SHP77 treated with DMSO at 0.1 percent for 48 hours (cell line): Measurements from ENCODE around the gene WDFY4.

ENCODE experiments used
- DNase-seq: peaks from one replicate; lab custom pipeline; 2025; lab: John Stamatoyannopoulos, UW

The WDFY4 gene

DNA sequence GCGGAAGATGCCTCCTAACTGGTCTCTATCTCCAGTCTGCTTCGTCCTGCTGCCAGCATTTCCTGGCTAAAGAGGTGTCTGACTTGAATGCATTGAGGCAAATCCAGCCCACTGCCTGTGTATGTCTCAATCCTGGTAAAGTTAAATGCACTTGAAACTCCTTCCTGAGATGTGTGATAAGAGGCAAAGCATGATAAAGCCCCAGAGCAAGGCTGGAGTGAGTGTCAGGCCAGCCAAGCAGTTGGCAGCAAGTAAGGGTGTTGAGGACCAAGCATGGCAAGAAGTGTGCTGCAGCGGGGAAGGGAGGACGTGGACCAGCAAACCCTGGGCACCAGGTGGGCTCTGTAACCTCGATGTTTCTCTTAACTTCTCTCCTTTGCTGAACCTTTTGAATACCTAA lies 225.9 kb downstream of the WDFY4 start:
- no peak for DNase-seq

DNA sequence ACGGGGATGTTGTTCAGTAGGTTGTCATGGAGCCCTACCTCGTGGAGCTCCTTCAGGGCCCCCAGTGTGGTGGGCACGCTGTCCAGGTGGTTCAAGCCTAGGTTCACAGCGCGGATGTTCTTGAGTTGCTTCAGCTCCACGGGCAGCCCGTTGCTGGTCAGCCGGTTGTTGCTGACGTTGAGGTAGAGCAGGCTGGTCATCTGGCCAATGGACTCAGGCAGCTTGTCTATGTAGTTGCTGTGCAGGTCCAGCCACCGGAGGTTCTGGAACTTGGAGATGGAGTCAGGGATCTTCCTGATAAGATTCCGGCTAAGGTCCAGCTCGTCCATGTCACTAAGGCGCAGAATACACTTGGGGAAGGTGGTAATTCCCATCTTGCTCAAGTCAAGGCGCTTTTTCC lies 229.0 kb downstream of the WDFY4 start:
- no peak for DNase-seq

GRCh38 chr10:48923748-48924147 lies 239.1 kb downstream of the WDFY4 start:
- no peak for DNase-seq

DNA sequence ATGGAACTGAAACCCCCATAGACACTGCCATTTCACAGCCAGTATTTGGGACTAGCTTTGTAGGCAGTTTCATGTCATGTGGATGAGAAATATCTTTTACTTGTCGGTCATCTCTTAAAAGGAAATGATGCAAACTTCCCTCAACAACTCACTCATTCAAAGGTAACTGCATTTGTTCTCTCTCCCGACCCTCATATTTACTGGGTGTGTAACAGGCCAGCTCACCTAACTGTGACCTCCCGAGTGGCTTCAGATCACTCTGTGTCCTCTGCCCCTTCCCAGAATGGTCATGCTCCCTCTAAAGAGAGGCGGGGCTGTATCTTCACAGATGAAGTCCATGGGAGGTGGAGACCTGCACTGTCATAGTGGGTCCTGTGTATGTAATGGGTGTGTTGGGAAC lies 240.3 kb downstream of the WDFY4 start:
- no peak for DNase-seq

DNA sequence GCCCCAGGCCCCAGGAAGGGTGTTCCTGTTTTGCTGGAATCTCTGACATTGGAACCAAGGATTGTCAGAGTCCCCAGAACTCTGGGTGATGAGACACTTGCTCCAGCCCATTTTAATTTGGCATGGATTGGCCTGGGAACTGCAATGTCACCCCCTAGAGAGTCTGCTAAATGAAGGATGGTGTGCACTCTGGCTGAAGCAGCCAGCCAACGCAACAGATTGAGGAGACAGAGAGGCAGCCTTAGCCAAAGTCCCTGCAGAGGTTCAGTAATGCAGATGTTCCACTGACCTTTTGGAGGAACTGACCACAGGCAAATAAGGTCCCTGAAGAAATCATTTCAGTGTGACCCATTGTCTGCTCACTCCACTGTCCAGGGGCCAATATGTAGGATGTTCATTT lies 241.6 kb downstream of the WDFY4 start:
- DNase-seq, result no peak

DNA sequence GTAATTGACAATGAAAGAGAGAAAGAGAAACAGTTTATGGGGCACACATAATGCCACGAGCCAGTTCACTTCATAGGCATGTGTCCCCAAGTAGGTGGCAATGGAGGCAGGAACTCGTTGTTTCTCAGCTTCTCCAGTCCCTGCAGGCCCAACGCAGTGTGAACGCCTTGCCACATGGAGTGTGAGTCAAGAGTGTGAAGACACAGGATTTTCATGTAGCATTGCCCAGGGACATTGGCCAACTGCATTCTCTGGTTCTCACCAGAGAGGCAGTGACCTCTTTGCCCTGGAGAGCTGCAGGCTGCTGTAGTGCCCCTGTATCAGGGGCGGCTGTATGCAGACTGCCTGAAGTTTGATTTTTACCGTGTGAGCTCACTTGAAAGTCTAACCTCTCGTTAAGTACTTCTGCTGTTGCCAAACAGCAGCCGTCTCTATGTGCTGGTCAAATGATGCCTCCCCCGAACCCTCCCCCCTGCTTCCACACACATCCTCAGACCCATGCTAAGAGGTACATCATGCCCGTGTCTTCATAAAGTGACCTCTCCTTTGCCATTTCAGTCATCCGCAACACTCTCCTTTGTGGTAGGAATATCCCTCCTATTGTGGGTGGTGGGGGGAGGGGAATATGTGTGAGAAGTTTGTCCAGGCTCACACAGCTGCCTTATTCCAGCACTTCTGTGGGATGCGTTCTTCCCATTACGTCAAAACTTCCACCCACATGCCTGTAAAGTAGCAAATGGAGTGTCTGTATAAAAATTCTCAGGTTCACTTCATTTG lies 242.3 kb downstream of the WDFY4 start:
- DNase-seq, result no peak

GRCh38 chr10:48929413-48929990 lies 244.8 kb downstream of the WDFY4 start:
- no peak for DNase-seq

DNA sequence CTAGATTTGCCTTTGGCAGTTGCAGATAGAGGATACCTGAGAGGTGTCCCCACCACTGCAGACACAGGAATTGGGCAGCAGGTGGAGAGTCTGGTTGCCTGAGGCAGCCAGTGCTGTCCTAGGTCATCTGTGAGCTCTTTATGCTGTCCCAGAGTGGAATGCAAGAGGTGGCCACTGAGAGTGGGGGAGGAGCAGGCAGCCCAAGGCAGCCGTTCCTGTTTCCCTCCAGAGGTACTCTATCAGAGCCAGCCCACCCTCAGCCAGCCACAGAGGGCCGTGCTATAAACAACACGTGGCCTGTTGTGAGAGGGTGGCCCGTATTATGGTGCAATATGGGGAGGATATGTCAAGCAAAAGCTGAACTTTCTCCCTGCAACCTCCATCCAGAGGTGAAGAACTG lies 246.5 kb downstream of the WDFY4 start:
- DNase-seq, result no peak

GRCh38 chr10:48932831-48933664 lies 248.4 kb downstream of the WDFY4 start:
- DNase-seq, result no peak

- DNase-seq, result no peak
These were observed 250.2 kb downstream of the WDFY4 start for GRCh38 chr10:48934672-48935501.

DNA sequence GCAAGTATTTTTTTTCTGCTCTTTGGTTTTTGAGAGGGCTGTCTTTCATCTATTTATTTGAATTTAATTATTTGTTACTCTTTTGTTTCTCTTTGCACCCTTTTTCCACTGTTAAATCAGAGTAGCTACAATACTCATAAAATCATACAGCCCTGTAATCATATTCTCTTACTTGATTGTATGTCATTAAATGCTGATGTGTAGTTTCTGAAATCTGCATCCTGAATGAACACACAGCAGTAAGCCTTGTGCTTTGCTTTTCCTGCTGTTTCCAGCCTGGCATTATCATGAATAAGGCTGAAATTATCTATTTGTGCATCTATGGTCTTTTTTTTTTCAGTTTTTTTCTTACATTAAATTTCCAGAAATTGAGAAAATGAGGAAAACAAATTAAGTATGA lies 250.9 kb downstream of the WDFY4 start:
- no peak for DNase-seq

DNA sequence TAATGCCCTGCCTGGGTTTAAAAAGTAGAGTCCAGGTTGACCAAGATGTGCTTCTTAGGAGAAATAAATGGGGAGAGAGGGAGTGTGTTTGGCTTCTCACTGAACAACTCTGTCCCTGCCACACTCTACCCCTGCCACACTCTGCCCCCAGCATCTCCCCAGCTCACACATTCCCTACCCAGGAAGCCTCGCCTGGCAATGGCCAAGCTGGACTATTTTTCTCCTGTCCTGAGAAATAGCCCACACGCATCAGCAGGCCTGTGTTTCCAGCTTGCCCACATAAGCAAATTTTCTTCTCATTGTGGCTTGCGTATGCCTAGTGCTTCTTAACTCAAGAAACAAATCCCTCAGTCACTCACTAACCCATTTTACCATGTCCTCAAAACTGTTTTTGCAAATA lies 253.1 kb downstream of the WDFY4 start:
- no peak for DNase-seq

DNA sequence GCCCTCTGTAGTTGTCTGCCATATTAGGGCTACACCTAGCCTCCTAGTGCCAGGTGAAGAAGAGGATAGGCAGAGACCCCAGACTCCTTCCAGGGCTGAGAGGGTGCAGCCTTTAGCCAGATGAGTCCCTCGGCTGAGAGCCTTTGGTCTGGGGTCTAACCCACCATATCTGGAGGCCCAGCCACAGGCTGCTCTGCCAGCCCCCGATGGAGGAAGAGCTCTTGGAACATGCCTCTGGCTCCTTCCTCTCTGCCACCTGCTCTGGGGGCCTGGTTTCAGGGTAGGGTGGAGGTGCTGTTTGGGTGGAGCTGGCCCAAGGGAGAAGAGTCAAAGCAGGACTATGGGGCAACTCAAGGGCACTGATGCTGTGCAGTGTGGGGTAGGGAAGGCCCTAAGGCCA lies 253.6 kb downstream of the WDFY4 start:
- no peak for DNase-seq

DNA sequence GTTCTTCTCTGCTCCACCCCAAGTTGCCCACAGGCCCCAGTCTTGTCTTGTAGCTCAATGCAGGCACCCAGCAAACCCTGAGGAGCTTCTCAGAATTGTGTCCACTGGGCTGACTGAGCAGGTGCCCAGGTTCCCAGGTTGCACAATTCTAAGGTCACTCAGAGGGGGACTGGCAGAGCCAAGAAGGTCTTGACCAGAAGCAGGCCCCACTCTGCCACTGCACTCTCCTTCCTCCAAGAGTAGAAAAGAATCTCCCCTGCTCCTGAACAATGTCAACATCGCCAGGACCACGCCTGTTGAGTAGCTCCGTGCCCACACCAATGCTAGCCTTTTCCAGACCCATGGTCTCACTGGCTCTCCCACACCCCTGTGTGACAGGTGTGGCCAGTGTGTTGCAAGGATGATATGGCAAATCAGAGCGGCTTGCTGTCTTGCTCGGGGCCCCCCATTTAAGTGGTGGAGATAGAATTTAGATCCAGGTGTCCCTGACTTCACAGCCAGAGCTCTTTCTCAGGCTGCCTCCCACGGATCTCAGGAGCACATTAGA lies 254.4 kb downstream of the WDFY4 start:
- no peak for DNase-seq

GRCh38 chr10:48939790-48940325 lies 255.2 kb downstream of the WDFY4 start, which contains the start of gene LRRC18:
Gene LRRC18, minus strand, starts transcription at chr10:48939840. Its CDS starts 25,685 bp downstream, at chr10:48914155.
- DNase-seq, result no peak

DNA sequence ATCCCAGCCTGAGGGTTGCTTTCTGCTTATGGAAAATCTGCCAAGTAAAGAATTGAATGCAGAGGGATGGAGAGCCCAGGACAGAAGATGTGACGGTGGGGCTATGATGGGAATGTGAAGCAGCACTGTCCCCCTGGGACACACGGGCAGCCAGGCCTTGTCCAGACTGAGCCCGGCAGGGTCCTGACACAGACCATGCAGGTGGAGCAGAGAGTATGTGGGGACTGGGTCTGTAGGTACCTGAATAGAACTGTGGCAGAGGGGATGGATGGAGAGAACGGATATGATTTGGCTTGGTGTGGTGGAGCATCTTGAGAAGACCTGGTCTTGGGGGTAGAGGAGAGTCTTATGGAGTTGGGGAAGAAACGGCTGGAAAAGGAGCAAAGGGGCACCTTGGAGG lies 255.7 kb downstream of the WDFY4 start:
- DNase-seq, result no peak

GRCh38 chr10:48940958-48941357 lies 256.3 kb downstream of the WDFY4 start:
- DNase-seq, result no peak

- DNase-seq, result no peak
These were observed 256.9 kb downstream of the WDFY4 start for GRCh38 chr10:48941427-48942075.

- no peak for DNase-seq
These were observed 258.4 kb downstream of the WDFY4 start for GRCh38 chr10:48943096-48943495.

GRCh38 chr10:48944171-48944570 lies 259.5 kb downstream of the WDFY4 start:
- no peak for DNase-seq
